GM12864 (cell line): ENCODE data around the gene GTSE1.

Source experiments
- DNase-seq: peaks from one replicate; pipeline ENCODE4 v3.0.0-alpha.2; 2011; ENCODE audit warnings: low read depth
- H3K4me3 ChIP-seq: 2 replicates; pipeline ENCODE4 v1.5.1; 2011; ENCODE audit warnings: mild to moderate bottlenecking, low read depth, low read length, control low read depth
- TF ChIP-seq, protein P1 (sequence below): IDR thresholded peaks from 2 replicates; pipeline ENCODE4 v1.5.1; 2011; ENCODE audit warnings: low read depth, mild to moderate bottlenecking, moderate library complexity, low read length, control low read depth, inconsistent platforms; ENCODE audit errors: missing control alignments

Gene GTSE1

GRCh38 chr22:46296257-46297150, at the start of gene GTSE1:
Gene GTSE1 (plus strand): TSS chr22:46296870. CDS start chr22:46297401, 531 bp downstream.
- H3K4me3 ChIP-seq: peak within 1 kb of the TSS; percentile 95
- TF ChIP-seq, protein P1, sequence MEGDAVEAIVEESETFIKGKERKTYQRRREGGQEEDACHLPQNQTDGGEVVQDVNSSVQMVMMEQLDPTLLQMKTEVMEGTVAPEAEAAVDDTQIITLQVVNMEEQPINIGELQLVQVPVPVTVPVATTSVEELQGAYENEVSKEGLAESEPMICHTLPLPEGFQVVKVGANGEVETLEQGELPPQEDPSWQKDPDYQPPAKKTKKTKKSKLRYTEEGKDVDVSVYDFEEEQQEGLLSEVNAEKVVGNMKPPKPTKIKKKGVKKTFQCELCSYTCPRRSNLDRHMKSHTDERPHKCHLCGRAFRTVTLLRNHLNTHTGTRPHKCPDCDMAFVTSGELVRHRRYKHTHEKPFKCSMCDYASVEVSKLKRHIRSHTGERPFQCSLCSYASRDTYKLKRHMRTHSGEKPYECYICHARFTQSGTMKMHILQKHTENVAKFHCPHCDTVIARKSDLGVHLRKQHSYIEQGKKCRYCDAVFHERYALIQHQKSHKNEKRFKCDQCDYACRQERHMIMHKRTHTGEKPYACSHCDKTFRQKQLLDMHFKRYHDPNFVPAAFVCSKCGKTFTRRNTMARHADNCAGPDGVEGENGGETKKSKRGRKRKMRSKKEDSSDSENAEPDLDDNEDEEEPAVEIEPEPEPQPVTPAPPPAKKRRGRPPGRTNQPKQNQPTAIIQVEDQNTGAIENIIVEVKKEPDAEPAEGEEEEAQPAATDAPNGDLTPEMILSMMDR: peak; percentile 23
- peak; percentile 96 for DNase-seq

GRCh38 chr22:46247443-46247975, 49.2 kb upstream of the GTSE1 start:
- no peak overlapping the region for H3K4me3 ChIP-seq
- no peak for DNase-seq
- TF ChIP-seq, protein P1: no peak

DNA sequence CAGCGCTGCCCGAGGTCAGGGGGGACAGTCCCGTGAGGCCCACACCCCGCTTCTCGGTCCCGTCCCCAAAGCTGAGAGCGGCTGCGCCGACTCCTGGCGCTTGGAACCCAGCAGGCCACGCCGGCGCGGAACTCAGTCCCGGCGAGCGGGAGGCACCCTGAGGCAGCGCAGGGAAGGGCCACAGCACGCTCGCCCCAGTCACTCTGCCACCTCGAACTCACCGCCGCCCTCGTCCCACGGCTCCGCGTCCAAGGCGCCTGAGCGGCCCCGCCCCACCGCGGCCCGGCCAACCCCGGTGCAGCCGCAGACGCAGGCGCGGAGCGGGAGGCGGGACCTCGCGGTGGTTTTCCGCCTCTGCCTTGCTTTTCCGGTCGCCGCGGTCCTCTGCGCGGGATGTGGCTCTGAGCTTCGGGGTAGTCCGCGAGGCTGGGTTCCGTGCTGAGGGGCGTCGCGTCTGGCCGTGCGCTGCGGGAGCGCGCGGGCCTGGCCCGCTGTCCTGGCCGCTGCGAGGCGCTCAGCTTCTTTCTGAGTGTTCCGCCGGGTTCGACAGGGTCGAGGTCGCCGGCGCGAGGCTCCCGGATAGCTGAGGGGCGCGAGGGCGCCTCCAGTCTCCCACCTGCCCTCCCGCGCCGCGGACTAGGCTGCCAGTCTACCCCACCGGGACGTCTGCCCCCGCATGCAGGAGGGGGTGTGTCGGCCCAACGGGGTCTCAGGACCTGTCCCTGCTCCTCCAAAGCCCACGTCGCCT, 46.5 kb upstream of the GTSE1 start, which contains the start of gene CDPF1:
CDPF1 (minus strand) TSS at position 259 of the 748 bp plus-strand sequence. CDS start 2,009 bp downstream, outside the sequence.
- DNase-seq: peak; percentile 55
- H3K4me3 ChIP-seq: peak within 1 kb of the TSS; percentile 97
- TF ChIP-seq, protein P1: peak; percentile 1

DNA sequence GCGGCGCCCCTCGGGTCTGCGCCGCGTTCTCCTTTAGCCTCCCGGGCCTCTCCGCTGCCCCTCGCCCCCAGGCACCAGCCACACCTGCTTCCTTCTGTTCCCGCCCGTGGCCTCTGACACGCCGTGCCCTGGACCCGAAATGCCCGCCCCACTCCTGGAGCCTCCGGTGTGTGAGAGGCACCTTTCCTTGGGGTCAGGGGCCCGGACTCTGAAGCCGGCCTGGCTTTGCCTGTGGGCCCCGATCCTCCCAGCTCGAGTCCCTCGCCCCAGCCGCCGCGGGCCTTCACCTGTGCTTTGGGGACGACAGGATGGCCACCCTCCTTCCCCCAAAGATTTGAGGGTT, 45.9 kb upstream of the GTSE1 start:
- peak overlapping the region; percentile 97 for H3K4me3 ChIP-seq
- TF ChIP-seq, protein P1: no peak
- no peak for DNase-seq

DNA sequence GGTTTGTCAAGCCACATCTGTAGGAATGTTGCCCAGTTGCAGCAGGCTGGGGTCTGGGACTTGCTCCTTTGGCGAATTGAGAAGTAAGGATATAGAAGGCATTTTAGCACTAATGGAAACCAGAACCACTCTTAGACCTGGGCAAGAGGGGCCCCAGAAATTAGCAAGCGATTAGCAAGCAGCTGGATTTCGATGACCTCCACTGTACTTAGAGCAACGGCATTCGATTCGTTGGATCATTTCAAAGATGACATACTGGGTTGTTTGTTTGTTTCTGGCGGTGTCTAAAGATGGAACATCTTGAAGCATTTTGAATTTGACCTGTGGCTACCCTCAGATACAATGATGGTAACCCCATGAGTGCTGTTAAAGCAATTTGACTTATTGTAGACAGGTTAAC, 45.4 kb upstream of the GTSE1 start:
- H3K4me3 ChIP-seq: peak overlapping the region; percentile 97
- TF ChIP-seq, protein P1: no peak
- DNase-seq: no peak

- no peak overlapping the region for H3K4me3 ChIP-seq
- no peak for DNase-seq
- TF ChIP-seq, protein P1: no peak
Observed at GRCh38 chr22:46251816-46252380, 44.8 kb upstream of the GTSE1 start.
